SK-N-SH treated with all-trans-retinoic acid at 6 μM for 48 hours (cell line): ENCODE data around the gene OPN1SW.

ENCODE experiments used
- ATAC-seq: fragments of 200-7000 bp; cut with Tn5 transposase; 3 replicates; pipeline ENCODE4 v1.9.1; 2020; ENCODE audit warnings: mild to moderate bottlenecking, moderate library complexity
- ARNTL ChIP-seq: fragments of 450-650 bp; formaldehyde crosslinking; IDR thresholded peaks from 2 replicates; pipeline ENCODE4 v1.5.0; 2020; ENCODE audit warnings: low read depth, mild to moderate bottlenecking, moderate library complexity, borderline replicate concordance
- BACH2 ChIP-seq: fragments of 250-450 bp; sonication (Bioruptor Pico); IDR thresholded peaks from 2 replicates; pipeline ENCODE4 v1.9.0; 2021; ENCODE audit warnings: mild to moderate bottlenecking, borderline replicate concordance
- CSDC2 ChIP-seq: fragments of 250-450 bp; sonication (Bioruptor Pico); IDR thresholded peaks from 2 replicates; pipeline ENCODE4 v1.5.0; 2020; ENCODE audit warnings: mild to moderate bottlenecking, moderate library complexity
- ESRRG ChIP-seq: fragments of 250-450 bp; sonication (Bioruptor Pico); IDR thresholded peaks from 2 replicates; pipeline ENCODE4 v1.6.1; 2021; ENCODE audit warnings: mild to moderate bottlenecking
- GLIS3 ChIP-seq: fragments of 250-450 bp; sonication (Bioruptor Pico); IDR thresholded peaks from 2 replicates; pipeline ENCODE4 v1.5.0; 2020; ENCODE audit warnings: mild to moderate bottlenecking, moderate library complexity
- OSR1 ChIP-seq: fragments of 250-450 bp; sonication (Bioruptor Pico); IDR thresholded peaks from 2 replicates; pipeline ENCODE4 v1.8.0; 2022; ENCODE audit warnings: moderate library complexity, mild to moderate bottlenecking, inconsistent platforms
- PPARA ChIP-seq: fragments of 250-450 bp; sonication (Bioruptor Pico); IDR thresholded peaks from 2 replicates; pipeline ENCODE4 v1.5.0; 2020; ENCODE audit warnings: mild to moderate bottlenecking, borderline replicate concordance
- RARB ChIP-seq: fragments of 250-450 bp; sonication (Bioruptor Pico); IDR thresholded peaks from 2 replicates; pipeline ENCODE4 v1.8.0; 2021; ENCODE audit warnings: mild to moderate bottlenecking, moderate library complexity
- SNAI2 ChIP-seq: fragments of 250-450 bp; sonication (Bioruptor Pico); IDR thresholded peaks from 2 replicates; pipeline ENCODE4 v1.5.0; 2020; ENCODE audit warnings: mild to moderate bottlenecking, moderate library complexity
- TCF4 ChIP-seq: fragments of 250-450 bp; sonication (Bioruptor Pico); IDR thresholded peaks from 2 replicates; pipeline ENCODE4 v1.8.0; 2021; ENCODE audit warnings: mild to moderate bottlenecking, moderate library complexity, borderline replicate concordance
- ZC3H10 ChIP-seq: fragments of 250-450 bp; sonication (Bioruptor Pico); IDR thresholded peaks from 2 replicates; pipeline ENCODE4 v1.5.1; 2021; ENCODE audit warnings: mild to moderate bottlenecking, moderate library complexity
- ZFP3 ChIP-seq: fragments of 250-450 bp; sonication (Bioruptor Pico); IDR thresholded peaks from 2 replicates; pipeline ENCODE4 v1.5.0; 2020; ENCODE audit warnings: mild to moderate bottlenecking, moderate library complexity
- ZFP30 ChIP-seq: fragments of 450-650 bp; formaldehyde crosslinking; IDR thresholded peaks from 2 replicates; pipeline ENCODE4 v1.5.0; 2022; ENCODE audit warnings: mild to moderate bottlenecking, moderate library complexity
- ZNF565 ChIP-seq: fragments of 450-650 bp; formaldehyde crosslinking; conservative IDR thresholded peaks from 2 replicates; pipeline ENCODE4 v1.5.0; 2020; ENCODE audit warnings: low read depth, mild to moderate bottlenecking, moderate library complexity
- ZNF70 ChIP-seq: fragments of 450-650 bp; formaldehyde crosslinking; IDR thresholded peaks from 2 replicates; pipeline ENCODE4 v1.5.0; 2020; ENCODE audit warnings: mild to moderate bottlenecking, moderate library complexity
- TF ChIP-seq, protein P1 (sequence below): fragments of 250-450 bp; sonication (Bioruptor Pico); IDR thresholded peaks from 2 replicates; pipeline ENCODE4 v1.5.0; 2020; ENCODE audit warnings: mild to moderate bottlenecking, moderate library complexity
- TF ChIP-seq, protein P2 (sequence below): fragments of 250-450 bp; sonication (Bioruptor Pico); IDR thresholded peaks from 2 replicates; pipeline ENCODE4 v1.5.1; 2021; ENCODE audit warnings: mild to moderate bottlenecking, moderate library complexity
- TF ChIP-seq, protein P3 (sequence below): fragments of 250-450 bp; sonication (Bioruptor Pico); IDR thresholded peaks from 2 replicates; pipeline ENCODE4 v1.5.1; 2020; ENCODE audit warnings: low read depth, mild to moderate bottlenecking, moderate library complexity
- TF ChIP-seq, protein P4 (sequence below): fragments of 250-450 bp; sonication (Bioruptor Pico); IDR thresholded peaks from 2 replicates; pipeline ENCODE4 v1.8.0; 2020; ENCODE audit warnings: mild to moderate bottlenecking, moderate library complexity, borderline replicate concordance

OPN1SW gene

DNA sequence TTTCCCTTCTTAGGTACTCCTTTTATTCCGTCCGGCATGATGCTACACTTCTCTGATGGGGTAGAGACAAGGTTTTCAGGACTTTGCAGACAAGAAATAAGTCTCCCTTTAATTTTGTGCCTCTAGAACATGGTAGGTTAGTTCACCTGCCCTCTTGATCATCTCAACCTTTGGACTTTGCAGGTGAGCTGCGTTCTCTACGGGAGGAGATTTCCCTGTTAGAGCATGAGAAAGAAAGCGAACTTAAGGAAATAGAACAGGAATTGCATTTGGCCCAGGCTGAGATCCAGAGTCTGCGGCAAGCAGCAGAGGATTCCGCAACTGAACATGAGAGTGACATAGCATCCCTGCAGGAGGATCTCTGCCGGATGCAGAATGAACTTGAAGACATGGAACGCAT, 25.4 kb upstream of the OPN1SW start (continued):
- TF ChIP-seq, protein P1, sequence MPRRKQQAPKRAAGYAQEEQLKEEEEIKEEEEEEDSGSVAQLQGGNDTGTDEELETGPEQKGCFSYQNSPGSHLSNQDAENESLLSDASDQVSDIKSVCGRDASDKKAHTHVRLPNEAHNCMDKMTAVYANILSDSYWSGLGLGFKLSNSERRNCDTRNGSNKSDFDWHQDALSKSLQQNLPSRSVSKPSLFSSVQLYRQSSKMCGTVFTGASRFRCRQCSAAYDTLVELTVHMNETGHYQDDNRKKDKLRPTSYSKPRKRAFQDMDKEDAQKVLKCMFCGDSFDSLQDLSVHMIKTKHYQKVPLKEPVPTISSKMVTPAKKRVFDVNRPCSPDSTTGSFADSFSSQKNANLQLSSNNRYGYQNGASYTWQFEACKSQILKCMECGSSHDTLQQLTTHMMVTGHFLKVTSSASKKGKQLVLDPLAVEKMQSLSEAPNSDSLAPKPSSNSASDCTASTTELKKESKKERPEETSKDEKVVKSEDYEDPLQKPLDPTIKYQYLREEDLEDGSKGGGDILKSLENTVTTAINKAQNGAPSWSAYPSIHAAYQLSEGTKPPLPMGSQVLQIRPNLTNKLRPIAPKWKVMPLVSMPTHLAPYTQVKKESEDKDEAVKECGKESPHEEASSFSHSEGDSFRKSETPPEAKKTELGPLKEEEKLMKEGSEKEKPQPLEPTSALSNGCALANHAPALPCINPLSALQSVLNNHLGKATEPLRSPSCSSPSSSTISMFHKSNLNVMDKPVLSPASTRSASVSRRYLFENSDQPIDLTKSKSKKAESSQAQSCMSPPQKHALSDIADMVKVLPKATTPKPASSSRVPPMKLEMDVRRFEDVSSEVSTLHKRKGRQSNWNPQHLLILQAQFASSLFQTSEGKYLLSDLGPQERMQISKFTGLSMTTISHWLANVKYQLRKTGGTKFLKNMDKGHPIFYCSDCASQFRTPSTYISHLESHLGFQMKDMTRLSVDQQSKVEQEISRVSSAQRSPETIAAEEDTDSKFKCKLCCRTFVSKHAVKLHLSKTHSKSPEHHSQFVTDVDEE (CRISPR knock-in tag) = no peak

DNA sequence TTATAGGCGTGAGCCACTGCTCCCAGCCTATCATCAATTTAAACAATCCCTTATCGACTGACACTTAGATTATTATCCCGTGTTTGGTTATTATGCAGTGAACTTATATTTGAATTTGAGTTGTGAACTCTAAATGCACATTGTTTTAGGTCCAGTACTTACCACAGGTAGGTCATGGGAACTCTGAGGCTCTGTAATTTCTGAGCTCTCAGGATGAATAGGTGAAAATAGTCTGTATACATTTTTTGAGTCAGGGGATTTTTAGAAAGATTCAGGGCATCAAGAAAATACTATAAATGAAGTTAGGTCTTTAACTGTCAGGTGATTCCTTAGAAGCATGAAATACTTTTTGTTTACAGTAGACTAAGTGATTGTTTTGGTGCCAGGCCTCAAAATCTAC, 25.0 kb upstream of the OPN1SW start:
- no peak for ATAC-seq
- TF ChIP-seq, protein P2, sequence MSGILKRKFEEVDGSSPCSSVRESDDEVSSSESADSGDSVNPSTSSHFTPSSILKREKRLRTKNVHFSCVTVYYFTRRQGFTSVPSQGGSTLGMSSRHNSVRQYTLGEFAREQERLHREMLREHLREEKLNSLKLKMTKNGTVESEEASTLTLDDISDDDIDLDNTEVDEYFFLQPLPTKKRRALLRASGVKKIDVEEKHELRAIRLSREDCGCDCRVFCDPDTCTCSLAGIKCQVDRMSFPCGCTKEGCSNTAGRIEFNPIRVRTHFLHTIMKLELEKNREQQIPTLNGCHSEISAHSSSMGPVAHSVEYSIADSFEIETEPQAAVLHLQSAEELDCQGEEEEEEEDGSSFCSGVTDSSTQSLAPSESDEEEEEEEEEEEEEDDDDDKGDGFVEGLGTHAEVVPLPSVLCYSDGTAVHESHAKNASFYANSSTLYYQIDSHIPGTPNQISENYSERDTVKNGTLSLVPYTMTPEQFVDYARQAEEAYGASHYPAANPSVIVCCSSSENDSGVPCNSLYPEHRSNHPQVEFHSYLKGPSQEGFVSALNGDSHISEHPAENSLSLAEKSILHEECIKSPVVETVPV (CRISPR knock-in tag) = no peak
- TF ChIP-seq TCF4 (CRISPR knock-in tag) (no peak), OSR1 (CRISPR knock-in tag) (no peak), GLIS3 (CRISPR knock-in tag) (no peak), ZFP3 (CRISPR knock-in tag) (no peak), SNAI2 (CRISPR knock-in tag) (no peak), ARNTL (CRISPR knock-in tag) (no peak), ZFP30 (CRISPR knock-in tag) (no peak), RARB (CRISPR knock-in tag) (no peak), BACH2 (no peak), ZNF565 (CRISPR knock-in tag) (no peak), PPARA (CRISPR knock-in tag) (no peak), CSDC2 (CRISPR knock-in tag) (no peak)
- TF ChIP-seq, protein P3, sequence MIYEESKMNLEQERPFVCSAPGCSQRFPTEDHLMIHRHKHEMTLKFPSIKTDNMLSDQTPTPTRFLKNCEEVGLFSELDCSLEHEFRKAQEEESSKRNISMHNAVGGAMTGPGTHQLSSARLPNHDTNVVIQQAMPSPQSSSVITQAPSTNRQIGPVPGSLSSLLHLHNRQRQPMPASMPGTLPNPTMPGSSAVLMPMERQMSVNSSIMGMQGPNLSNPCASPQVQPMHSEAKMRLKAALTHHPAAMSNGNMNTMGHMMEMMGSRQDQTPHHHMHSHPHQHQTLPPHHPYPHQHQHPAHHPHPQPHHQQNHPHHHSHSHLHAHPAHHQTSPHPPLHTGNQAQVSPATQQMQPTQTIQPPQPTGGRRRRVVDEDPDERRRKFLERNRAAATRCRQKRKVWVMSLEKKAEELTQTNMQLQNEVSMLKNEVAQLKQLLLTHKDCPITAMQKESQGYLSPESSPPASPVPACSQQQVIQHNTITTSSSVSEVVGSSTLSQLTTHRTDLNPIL (CRISPR knock-in tag) = no peak
- TF ChIP-seq, protein P4, sequence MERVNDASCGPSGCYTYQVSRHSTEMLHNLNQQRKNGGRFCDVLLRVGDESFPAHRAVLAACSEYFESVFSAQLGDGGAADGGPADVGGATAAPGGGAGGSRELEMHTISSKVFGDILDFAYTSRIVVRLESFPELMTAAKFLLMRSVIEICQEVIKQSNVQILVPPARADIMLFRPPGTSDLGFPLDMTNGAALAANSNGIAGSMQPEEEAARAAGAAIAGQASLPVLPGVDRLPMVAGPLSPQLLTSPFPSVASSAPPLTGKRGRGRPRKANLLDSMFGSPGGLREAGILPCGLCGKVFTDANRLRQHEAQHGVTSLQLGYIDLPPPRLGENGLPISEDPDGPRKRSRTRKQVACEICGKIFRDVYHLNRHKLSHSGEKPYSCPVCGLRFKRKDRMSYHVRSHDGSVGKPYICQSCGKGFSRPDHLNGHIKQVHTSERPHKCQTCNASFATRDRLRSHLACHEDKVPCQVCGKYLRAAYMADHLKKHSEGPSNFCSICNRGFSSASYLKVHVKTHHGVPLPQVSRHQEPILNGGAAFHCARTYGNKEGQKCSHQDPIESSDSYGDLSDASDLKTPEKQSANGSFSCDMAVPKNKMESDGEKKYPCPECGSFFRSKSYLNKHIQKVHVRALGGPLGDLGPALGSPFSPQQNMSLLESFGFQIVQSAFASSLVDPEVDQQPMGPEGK (CRISPR knock-in tag) = no peak
- TF ChIP-seq, all 23 proteins: peak for 0

DNA sequence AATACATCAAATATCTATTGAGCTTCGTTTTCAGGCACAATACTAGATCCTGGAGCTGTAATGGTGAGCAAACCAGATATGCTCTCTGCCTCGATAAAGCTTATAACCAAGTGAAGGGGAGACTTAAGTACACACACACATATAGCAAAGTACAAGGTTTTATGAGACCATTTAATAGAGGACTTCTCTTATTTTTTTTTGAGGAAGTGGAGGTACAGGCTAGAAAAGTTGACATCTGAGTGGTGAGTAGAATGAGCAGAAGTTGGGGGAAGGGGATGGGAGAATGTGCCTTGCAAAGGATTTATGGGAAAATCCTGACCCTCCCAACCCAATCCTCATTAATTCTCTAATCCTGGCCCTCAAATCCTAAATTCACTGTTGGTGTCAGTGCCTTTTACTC, 23.9 kb upstream of the OPN1SW start:
- TF ChIP-seq OSR1 (CRISPR knock-in tag) (no peak), ESRRG (CRISPR knock-in tag) (no peak), RARB (CRISPR knock-in tag) (no peak), ZNF70 (CRISPR knock-in tag) (no peak), ZFP30 (CRISPR knock-in tag) (no peak), ZC3H10 (no peak), CSDC2 (CRISPR knock-in tag) (no peak), ARNTL (CRISPR knock-in tag) (no peak), PPARA (CRISPR knock-in tag) (no peak), GLIS3 (CRISPR knock-in tag) (no peak), ZFP3 (CRISPR knock-in tag) (no peak)
- TF ChIP-seq, protein P2 (CRISPR knock-in tag) = no peak
- TF ChIP-seq, protein P3 (CRISPR knock-in tag) = no peak
- TF ChIP-seq, all 23 proteins: peak for 0
- ATAC-seq = no peak
